Putamen (tissue), 1 donor: Measurements from ENCODE around the gene RTEL1.
A peak's percentile ranks its signal among the peaks of the same experiment; 100 is the strongest.
"Not testable (repeated sequence)": the region's sequence is repeated elsewhere in the genome, so short reads cannot be mapped to it uniquely, and the experiment has no call there.

Experiments used
- DNase-seq: peaks from one replicate; pipeline ENCODE4 v3.0.0-alpha.2; 2016; ENCODE audit warnings: low spot score

The RTEL1 gene

DNA sequence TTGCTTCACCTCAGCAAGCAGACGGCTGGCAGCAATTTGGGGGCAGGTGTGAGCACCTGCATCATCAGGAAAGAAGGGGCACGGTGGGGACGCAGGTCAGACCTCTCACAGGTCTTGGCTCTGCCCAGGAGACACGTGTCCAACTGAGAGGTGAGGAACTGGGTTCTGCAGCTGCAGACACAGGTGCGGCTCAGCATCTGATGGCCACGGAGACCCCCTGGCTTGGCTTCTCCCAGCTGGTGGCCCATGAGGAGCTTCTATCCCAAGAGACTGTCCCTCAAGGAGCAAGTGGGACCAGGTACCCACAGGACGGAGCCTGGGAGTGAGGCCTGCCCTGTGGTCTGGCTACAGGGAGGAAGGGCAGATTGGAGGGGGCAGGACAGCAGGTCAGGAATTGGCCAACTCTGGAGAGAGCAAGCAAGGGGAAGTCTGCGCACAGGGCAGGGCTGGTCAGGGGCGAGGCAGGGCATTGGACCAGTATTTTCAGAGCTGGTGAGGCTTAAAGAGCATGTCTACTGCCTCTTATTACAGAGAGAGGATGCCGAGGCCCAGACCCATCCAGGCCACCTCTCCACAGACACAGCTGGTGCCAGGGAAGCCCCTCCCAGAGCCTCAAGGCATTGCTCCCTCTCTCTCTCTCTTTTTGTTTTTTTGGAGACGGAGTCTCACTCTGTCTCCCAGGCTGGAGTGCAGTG lies 9.1 kb upstream of the RTEL1 start:
- no peak for DNase-seq

DNA sequence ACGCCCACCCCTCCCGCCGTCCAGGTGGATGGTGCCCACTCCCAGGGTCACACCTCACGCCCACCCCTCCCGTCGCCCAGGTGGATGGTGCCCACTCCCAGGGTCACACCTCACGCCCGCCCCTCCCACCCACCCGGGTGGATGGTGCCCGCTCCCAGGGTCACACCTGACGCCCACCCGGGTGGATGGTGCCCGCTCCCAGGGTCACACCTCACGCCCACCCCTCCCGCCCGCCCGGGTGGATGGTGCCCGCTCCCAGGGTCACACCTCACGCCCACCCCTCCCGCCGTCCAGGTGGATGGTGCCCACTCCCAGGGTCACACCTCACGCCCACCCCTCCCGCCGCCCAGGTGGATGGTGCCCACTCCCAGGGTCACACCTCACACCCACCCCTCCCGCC lies 7.6 kb upstream of the RTEL1 start:
- DNase-seq, result not testable (repeated sequence)

DNA sequence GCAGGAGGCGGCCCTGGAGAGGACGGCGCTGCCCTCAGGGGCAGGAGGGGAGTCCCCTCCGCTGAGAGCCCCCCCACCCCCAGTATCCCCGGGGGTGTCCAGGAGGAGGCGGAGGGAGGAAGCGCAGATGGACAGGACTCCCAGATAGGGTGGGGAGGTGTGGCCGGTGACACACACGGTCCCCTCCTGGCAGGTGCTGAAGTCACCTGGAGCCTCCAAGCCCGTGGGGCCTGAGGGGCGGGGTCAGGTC lies 6.2 kb upstream of the RTEL1 start:
- no peak for DNase-seq

DNA sequence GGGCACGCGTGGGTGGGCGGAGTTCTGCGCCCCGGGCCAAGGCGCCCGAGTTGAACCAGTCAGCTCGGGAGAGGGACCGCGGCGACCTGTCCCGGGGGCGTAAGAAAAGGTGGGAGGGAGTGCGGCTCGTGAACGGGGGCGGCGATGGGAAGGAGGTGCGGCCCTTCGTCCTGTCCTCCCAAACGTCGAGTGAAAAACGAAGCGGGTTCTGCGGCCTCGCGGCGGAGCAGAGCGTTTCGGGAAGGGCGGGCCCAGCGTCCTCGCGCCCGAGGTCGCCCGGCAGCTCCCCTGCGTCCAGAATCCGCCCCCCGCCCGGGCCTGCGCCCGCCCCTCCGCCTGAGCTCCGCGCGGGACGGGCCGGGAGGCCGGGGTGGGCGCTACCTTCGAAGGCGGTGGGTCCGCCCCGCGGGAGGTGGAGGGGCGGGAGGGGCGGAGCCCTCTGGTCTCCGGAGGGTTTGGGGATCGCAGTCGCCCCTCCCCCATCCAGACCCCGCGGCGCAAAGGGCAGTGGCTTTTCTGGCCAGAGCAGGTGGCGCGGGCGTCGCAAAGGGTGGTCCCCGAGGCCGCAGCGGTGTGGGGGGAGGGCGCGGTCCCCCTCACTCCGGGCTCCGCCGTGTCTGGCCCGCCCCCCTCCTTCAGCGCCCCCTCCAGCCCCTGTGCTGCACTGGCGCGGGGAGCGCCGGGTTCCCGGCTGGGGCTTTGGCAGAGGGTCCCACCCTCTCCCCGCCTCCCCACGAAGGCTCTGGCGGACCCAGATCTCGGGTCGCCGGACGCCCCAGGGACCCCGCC lies 5.7 kb upstream of the RTEL1 start:
- no peak for DNase-seq

DNA sequence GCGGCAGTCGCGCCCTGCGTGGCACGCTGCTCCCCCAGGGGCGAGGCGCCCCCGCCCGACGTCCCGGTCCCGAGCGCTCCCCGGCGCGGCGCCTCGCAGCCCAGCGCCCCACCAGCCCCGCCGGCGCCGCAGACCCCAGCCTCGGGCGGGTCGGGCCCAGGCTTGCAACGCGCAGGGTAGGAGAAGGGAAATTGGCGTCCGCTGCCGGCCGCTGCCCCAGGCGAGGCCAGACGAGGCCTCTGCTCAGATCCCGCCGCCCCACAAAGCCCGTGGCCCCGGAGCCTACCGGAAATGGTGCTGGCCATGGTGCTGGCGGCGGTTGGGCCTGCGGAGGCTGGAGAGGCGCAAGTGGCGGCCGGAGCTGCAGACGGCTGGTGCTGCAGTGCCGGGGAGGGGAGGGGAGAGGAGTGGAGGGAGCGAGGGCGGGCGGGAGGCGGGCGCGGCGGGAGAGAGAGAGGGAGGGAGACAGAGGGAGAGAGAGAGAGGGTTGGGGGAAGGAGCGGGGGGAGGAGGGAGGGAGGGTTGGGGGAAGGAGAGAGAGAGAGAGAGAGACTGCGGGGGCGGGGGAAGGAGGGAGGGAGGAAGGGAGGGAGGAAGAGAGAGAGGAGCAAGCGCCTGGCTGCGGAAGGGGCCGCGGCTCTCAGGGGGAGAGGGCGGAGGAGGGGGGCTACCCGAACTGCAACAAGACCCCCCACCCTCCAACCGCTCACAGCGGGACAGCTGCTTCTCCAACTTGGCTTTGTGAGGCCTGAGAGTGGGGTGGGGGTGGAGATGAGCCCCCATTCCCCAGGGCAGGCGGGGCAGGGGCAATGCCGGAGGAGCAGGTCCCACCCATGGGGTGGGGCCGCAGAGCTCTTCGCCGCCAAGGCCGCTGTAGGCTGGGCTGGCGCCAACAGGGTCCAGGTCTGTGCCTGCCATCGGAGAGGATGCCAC lies 4.8 kb upstream of the RTEL1 start, which contains the start of gene STMN3:
TSS of gene STMN3 (minus strand) at position 384 of the 933 bp plus-strand sequence. CDS start at position 305, 79 bp downstream.
- DNase-seq, result peak; percentile 88

DNA sequence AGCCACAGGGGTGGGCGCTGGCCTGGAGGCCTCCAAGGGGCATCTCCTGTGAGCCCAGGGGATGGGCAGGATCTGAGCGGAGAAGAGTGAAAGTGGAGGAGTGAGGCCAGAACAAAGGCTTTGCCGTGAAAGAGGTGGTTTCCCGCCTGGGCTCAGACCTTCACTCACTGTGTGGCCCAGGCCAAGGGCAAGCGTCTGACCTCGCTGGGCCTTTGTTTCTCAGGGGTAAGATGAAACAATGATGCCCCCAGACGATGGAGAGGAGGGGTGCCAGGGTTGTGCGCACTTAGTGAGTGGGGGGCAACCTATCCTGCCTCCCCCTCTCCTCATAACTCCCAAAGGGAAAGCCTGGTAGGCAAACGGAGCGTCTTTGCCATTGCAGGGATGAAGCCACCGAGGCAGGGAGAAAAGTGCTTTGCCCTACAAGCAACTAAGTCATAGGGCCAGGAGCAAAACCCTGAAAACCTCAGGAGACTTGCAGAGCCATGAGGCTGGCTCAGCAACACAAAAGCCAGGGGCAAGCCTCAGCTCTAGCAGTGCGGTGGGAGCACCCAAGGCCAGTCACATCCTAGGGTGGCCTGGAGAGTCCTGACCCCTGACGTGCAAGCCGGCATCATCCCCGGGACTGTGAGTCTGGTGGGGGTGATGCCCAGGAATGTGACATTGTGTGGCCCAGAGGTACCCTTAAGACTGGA lies 4.0 kb upstream of the RTEL1 start:
- no peak for DNase-seq

DNA sequence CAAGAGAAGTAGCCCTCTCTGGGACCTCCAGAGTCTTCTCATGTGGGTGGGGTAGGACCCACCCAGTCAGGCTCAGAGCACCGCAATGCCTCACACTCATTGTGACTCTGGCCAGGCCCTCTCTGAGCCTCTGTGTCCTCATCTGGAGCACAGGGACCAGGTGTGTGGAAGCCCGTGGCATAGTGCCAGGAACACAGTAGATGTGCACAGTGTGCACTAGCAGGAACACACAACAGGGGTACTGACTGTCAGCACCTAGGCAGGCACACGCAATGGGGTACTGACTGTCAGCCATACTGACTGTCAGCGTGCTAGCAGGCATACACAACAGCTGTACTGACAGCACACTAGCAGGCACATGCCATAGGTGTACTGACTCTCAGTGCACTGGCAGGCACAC lies 2.9 kb upstream of the RTEL1 start:
- DNase-seq, result no peak

DNA sequence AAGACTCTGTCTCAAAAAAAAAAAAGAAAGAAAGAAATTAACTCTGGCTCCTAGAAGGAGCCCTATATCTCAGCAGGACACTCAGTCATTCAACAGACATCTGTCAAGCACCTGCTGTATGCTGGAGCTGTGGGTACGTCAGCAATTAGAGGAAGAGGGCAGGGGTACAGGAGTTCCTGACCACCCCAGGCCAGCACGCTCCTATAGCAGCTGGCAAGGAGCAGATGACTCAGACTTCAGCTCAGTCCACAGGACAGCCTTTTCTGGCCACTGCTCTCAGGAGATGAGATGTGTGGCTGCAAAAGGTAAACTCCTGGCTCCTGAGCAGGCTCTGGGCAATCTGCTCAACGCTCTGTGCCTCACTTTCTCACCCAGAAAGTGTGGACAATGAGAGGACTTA lies 1.7 kb upstream of the RTEL1 start:
- DNase-seq, result no peak

DNA sequence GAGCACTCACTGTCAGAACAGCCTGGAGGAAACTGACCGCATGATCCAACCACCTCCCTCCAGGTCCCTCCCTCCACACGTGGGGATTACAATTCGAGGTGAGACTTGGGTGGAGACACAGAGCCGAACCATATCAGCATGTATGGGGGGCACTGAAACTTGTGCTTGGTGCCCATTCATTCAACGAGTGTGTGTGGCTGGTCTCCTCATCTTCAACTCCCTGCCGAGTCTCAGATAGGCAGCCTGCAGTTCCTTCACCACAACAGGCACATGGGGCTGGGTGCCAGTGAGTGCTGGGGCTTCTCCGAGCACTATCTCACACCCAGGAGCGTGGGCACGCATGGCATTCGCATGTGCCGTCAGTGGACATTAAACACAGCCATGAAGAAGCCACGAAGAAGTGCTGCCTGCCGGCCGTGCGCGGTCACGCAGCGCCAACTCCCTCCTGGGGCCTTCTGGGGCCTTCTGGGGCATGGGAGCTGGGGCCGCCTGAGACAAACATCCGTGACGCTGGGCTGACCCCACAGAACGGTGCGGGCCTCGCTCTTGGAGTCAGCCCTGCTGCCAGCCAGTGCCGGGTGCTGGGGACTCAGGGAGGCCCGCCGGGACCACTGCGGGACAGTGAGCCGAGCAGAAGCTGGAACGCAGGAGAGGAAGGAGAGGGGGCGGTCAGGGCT lies 714 bp upstream of the RTEL1 start:
- DNase-seq, result no peak

DNA sequence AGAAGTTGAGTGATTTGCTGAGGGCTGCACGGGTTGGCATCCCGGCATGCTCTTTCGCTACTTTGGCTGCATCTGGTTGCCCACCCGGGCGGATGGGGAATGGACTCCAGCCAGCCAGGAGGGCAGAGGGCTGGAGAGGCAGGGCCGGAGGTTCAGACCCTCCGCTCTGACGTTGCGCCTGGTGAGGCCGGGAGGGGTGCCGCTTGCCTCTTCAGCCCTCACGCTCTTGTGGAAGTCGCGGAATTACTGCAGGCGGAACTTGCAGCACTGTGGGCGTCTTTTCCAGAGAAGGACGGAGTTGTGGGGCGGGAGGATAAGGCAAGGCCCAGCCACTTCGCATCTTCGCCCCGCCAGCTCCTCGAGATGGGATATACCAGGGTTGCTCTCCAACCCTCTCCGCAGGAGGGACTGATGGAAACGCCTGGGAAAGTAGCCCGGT lies 656 bp downstream of the RTEL1 start:
- no peak for DNase-seq

DNA sequence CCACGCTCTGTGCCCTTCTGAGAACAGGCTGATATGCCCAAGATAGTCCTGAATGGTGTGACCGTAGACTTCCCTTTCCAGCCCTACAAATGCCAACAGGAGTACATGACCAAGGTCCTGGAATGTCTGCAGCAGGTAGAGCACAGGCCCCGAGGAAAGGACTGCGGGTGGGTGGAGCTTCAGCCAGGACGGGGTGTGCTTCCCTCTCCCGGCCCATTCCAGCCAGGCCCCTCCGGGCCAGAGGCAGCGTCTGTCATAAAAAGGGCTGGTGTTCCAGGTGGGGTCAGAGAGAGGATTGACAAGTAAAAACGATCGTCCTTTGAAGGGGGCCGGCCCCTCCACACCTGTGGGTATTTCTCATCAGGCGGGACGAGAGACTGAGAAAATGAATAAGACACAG lies 1.3 kb downstream of the RTEL1 start:
- no peak for DNase-seq

DNA sequence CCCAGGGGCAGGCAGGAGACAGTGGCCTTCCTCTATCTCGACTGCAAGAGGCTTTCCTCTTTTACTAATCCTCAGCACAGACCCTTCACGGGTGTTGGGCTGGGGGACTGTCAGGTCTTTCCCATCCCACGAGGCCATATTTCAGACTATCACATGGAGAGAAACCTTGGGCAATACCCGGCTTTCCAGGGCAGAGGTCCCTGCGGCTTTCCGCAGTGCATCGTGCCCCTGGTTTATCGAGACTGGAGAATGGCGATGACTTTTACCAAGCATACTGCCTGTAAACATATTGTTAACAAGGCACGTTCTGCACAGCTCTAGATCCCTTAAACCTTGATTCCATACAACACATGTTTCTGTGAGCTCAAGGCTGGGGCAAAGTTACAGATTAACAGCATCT lies 2.1 kb downstream of the RTEL1 start:
- not testable (repeated sequence) for DNase-seq

DNA sequence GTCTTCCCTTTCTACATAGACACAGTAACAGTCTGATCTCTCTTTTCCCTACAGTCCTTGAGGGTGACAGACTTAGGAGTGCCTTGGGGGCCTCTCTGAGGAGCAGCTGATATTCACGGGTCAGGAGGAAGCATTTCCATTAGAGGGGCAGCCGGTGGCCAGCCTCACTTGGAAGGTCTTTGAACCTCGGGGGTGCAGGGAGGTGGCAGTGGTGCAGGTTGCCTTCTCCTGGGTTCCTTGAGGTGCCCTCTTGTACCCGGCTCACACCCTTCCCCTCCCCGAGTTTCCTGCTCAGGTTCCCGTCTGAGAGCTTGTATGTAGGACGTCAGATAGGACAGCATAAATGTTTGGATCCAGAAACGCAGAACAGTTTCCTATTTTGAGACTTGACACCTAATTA lies 2.5 kb downstream of the RTEL1 start:
- DNase-seq, result no peak

DNA sequence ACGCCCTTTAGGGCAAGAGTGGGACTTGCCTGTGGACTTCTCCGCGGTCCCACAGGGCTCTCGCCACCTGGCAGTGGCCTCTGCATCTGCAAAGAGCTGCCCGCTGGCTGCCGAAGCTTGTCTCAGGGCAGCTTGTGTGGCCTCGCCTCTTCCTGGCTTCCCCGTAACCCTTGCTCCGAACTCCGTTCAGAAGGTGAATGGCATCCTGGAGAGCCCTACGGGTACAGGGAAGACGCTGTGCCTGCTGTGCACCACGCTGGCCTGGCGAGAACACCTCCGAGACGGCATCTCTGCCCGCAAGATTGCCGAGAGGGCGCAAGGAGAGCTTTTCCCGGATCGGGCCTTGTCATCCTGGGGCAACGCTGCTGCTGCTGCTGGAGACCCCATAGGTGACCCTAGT lies 3.0 kb downstream of the RTEL1 start:
- DNase-seq, result no peak

DNA sequence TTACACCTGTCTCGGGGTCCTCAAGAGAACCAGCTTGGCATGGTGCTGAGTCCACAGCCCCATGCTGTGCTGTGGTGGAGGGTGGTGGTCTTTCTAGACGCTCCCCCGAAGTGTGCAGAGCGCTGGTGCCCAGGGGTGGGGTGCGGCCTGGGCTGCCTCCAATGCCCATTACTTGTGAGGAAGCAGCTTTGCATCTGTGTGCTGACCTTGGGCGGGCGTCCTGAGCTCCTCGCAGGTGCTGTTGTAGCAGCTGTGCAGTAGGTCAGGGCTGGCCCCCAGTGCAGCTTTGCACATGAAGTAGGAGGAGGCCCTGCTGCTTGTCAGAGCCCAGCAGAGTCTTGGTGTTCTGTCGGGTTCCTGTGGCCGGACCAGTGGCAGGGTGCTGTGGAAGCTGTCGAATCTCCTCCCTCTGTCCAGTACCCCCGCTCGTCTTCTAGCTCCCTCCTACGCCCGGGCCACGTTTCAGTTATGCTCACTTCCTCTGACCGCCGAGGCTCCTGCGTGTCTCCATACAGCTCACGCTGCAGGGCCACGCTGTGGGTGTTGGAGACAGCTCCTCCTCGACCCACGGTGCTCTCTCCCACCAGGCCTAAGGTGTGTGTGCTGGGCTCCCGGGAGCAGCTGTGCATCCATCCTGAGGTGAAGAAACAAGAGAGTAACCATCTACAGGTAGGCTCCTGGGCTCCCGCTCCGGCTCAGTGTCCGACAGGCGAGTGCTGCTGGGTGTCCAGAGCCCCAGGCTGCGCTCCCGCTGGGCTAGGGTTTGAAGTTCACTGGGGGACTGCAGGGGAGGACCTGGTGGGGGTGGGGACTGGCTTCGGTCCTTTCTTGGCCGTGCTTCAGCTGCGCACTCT lies 4.1 kb downstream of the RTEL1 start:
- DNase-seq, result no peak

DNA sequence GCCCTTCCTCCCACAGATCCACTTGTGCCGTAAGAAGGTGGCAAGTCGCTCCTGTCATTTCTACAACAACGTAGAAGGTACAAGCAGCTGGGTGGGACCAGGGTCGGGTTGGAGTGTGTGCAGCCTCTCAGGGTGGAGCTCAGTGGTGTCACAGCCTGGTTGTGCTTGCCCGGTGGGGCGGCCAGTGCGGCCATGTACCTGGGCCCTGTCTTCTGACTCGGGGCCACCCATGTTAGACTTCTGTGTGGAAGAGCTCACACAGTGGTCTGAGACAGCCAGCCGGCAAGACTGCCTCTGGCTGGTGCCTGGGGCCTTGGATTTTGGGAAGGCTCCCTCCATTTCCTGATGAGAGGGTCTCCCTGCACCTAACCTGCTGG lies 4.7 kb downstream of the RTEL1 start:
- DNase-seq, result no peak

DNA sequence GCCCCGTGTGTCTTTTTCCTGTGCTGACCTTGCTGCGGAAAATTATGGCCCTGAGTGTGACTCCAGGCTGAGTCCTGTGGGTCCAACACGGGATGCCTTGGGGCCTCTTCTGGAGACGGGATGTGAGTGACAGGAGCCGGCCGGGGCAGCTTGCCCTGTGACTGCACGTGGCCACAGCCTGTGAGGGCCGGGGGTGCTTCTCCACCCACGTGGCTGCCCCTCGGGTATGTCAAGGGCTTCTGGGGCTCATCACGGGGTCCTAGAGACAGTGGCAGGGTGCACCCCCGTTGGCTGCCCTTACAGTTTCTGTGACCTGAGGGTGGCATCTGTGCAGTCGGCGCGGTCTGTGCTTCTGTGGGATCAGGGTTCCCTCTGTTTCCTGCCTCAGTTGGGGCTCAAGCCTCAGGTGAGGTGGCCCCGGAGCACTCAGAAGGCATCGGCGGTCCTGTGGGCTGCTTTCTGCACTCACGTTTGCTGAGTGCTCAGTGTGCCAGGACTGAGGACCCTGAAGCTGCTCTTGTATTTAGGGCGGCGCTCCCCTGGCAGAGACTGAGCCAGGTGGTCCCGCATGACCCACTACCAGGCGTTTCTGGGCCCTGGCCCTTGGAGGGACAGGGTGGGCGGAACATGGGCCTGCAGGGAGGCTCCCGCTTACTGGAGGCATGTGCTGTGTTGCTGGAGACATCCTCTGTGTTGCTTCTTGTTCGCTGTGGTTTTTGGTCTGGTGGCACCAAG lies 5.4 kb downstream of the RTEL1 start:
- no peak for DNase-seq

DNA sequence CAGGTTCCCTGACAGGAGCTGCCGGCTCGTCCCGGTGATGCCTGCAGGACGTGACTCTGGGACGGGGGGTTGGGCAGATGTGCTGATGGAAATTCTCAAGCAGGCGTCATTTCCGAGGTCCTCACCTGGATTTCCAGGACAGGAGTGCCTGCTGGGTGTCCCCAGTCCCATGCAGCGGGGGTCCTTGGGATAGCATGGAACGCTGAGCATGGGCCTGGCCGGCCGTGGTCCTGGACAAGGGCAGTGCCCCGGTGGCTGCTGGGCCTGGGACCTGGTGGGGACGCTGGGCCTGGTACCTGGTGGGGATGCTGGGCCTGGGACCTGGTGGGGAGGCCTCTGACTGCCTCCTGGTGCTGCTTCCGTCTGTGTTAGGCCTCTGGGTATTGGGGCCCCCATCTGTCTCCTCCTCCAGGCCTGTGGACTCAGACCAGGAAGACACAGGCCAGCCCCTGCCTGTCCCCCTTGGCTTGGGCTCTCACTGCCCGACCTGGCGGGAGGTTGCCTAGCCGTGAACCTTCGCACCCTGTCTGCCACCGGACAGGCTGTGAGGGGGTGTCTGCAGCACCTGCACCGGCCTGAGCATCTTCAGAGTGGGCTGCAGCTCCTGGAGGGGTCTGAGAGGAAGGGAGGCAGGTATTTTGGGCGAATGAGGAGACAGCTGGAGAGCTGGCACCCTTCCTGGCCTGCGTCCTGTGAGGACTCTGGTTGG lies 6.2 kb downstream of the RTEL1 start:
- no peak for DNase-seq

DNA sequence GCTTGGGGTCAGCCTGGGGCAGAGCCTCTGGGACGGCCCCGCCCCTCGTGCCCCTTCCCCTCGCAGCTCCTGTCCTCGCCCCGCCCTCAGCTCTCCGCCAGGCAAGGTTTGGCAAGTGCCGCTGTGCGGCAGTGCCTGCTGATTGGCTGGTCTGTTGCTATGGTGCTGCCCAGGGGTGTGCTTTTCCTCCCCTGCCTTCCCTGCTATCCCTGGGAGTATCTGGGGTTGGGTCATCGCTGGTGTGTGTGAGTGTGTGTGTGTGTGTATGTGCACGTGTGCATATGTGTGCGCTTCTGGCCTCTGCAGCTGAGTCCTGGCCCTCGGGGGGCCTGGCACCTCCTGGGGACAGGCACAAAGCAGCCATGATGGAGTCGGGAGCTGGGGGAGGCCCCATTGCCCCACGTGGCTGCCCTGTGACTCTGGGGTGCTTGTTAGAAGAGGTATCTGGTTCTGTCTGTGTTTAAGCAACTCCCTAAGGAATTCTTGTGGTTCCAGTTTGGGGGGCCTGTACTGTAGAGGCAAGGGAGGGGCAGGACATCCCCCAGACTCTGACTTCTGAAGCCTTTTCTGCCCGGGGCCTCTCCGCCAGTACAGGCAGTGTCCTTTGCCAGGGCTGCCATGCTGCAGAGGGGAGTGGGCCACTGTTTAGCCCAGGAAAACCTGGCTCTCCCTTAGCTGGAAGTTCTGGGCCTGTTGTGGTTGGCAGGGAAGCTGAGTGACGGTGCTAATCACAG lies 6.9 kb downstream of the RTEL1 start:
- no peak for DNase-seq
